ENCODE measurements around the gene SCT. TPM values are rescaled to one million over a fixed set of nuclear protein-coding genes. Genes with fewer than 3 reads are reported as not detected.

The SCT gene
- polyA plus RNA-seq, 3 donors, result not detected

DNA sequence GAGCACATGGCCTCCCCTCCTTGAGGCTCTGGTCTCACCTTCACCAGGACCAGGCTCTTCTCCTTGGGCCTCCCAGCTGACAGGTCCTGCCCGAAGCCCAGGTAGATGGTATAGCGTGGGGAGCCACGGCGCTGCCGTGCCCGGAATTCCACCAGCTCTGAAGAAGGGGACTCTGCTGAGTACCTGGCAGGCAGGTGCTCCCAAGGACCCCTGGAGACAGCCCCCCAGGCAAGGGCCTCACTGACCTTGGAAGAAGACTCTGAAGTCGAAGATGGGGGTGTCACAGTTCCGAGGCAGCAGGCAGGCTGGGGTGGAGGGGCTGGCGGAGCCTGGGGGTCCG is 14.1 kb downstream of the SCT start:
- H3K36me3 Mint-ChIP-seq, result peaks cover 38 to 57% of the 10 kb centered on the region in 2 donors
- Histone ChIP-seq H3K27me3 (ENCODE audit: control insufficient read depth in 2 of 2, insufficient read depth in 2 of 2, low read length in 2 of 2) (no peaks in the 10 kb centered on the region), H4K20me1 (ENCODE audit: insufficient read depth, low read length) (peaks cover 55% of the 10 kb centered on the region), H3K9ac (ENCODE audit: insufficient read depth, low read length, poor library complexity, severe bottlenecking) (no peak overlapping the region), H3K27ac (ENCODE audit: low read depth in 1 of 2, low read length in 2 of 2) (peak overlapping the region; percentile 41 to 64), H2AFZ (ENCODE audit: insufficient read depth, low read depth, low read length, poor library complexity, severe bottlenecking) (no peak overlapping the region), H3K4me2 (replicated peaks; ENCODE audit: extremely low read depth, low read length, poor library complexity, severe bottlenecking) (no peak overlapping the region), H3K9me3 (replicated peaks in 1 of 2; ENCODE audit: control insufficient read depth in 1 of 2, insufficient read depth in 1 of 2, low read length in 2 of 2) (no peaks in the 10 kb centered on the region), H3K4me3 (replicated peaks in 1 of 3; ENCODE audit: low read depth in 2 of 3, low read length in 3 of 3) (no peak overlapping the region), H3K36me3 (replicated peaks in 1 of 2; ENCODE audit: control insufficient read depth in 1 of 2, insufficient read depth in 2 of 2, low read length in 2 of 2) (peaks cover 61 to 67% of the 10 kb centered on the region in 2 donors), H3K79me2 (ENCODE audit: insufficient read depth, low read length) (peaks cover 25% of the 10 kb centered on the region), H3K4me1 (ENCODE audit: control insufficient read depth in 1 of 2, insufficient read depth in 2 of 2, low read length in 2 of 2) (peaks cover 38 to 40% of the 10 kb centered on the region in 2 donors)
- intact Hi-C loops (cut with micrococcal nuclease), result loop anchor here (5.0 kb wide), 1 partner anchor 36 kb away; the partner anchor contains the start of gene PHRF1 (in 2 of the 2)
- DNase-seq, result no peak
- H3K4me1 Mint-ChIP-seq, result peaks cover 26% of the 10 kb centered on the region
- no peak overlapping the region for H3K4me3 Mint-ChIP-seq
- peaks cover 0 to 1% (median 0%) of the 10 kb centered on the region in 3 donors for H3K27me3 Mint-ChIP-seq (ENCODE audit: low read depth in 3 of 3)
- TF ChIP-seq, protein P1, sequence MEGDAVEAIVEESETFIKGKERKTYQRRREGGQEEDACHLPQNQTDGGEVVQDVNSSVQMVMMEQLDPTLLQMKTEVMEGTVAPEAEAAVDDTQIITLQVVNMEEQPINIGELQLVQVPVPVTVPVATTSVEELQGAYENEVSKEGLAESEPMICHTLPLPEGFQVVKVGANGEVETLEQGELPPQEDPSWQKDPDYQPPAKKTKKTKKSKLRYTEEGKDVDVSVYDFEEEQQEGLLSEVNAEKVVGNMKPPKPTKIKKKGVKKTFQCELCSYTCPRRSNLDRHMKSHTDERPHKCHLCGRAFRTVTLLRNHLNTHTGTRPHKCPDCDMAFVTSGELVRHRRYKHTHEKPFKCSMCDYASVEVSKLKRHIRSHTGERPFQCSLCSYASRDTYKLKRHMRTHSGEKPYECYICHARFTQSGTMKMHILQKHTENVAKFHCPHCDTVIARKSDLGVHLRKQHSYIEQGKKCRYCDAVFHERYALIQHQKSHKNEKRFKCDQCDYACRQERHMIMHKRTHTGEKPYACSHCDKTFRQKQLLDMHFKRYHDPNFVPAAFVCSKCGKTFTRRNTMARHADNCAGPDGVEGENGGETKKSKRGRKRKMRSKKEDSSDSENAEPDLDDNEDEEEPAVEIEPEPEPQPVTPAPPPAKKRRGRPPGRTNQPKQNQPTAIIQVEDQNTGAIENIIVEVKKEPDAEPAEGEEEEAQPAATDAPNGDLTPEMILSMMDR (IDR thresholded peaks at IDR 0.05), result no peak
- peak overlapping the region in 6 of 7 donors; percentile 82 to 94 (median 88) for H3K27ac Mint-ChIP-seq
- WGBS (ENCODE audit: insufficient coverage), result 94% methylated on average over 8 of the region's 10 CpGs
- no peaks in the 10 kb centered on the region for H3K9me3 Mint-ChIP-seq

DNA sequence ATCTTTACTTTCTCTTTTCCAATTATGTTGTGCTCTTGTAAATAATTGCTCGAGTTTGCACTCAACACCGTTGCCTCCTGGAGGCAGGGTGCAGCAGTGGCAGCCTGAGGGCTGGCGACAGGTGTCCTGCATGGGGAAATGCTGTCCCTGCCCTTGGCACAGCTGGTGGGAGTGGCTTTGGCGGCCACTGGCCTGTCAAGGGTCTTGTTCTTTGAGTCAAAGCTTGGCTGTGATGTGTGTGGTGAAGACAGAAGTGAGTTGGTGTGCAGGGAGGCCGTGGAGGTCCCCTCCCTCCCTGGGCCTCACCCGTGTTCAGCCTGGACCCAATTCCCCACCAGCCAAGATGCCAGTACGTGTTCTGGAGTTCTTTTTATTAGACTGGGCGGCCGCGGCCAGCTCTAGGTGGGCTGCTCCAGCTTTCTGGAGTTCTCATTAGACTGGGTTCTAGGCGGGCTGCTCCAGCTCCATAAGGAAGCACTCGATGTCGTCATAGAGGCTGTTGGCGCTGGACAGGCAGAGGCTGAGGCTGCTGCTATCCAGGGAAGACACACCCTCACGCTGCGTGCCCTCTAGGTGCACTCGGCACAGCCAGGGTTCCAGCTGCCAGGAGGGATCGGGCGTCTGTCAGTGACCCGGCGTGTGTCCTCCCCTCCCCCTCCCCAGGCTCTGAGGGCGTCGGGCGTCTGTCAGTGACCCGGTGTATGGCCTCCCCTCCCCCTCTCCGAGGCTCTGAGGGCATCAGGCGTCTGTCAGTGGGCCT is 14.6 kb downstream of the SCT start:
- peaks cover 55% of the 10 kb centered on the region for H4K20me1 ChIP-seq (ENCODE audit: insufficient read depth, low read length)
- WGBS (ENCODE audit: insufficient coverage), result 86% methylated on average over 15 of the region's 27 CpGs
- H3K36me3 Mint-ChIP-seq, result peaks cover 42 to 63% of the 10 kb centered on the region in 2 donors
- intact Hi-C loops (cut with micrococcal nuclease), result loop anchor here (5.0 kb wide), 1 partner anchor 35 kb away; the partner anchor contains the start of gene PHRF1 (in 2 of the 2)
- H3K27ac ChIP-seq (ENCODE audit: low read depth in 1 of 2, low read length in 2 of 2), result peak overlapping the region; percentile 41 to 64
- no peak for DNase-seq
- no peaks in the 10 kb centered on the region for H3K27me3 ChIP-seq (ENCODE audit: control insufficient read depth in 2 of 2, insufficient read depth in 2 of 2, low read length in 2 of 2)
- peaks cover 66 to 73% of the 10 kb centered on the region in 2 donors for H3K36me3 ChIP-seq (replicated peaks in 1 of 2; ENCODE audit: control insufficient read depth in 1 of 2, insufficient read depth in 2 of 2, low read length in 2 of 2)
- H3K4me2 ChIP-seq (replicated peaks; ENCODE audit: extremely low read depth, low read length, poor library complexity, severe bottlenecking), result no peak overlapping the region
- no peaks in the 10 kb centered on the region for H3K9me3 Mint-ChIP-seq
- TF ChIP-seq, protein P1 (IDR thresholded peaks at IDR 0.05), result peak; percentile 27
- no peaks in the 10 kb centered on the region for H3K9me3 ChIP-seq (replicated peaks in 1 of 2; ENCODE audit: control insufficient read depth in 1 of 2, insufficient read depth in 1 of 2, low read length in 2 of 2)
- peaks cover 38% of the 10 kb centered on the region in 2 donors for H3K4me1 ChIP-seq (ENCODE audit: control insufficient read depth in 1 of 2, insufficient read depth in 2 of 2, low read length in 2 of 2)
- peaks cover 26% of the 10 kb centered on the region for H3K4me1 Mint-ChIP-seq
- H3K4me3 ChIP-seq (replicated peaks in 1 of 3; ENCODE audit: low read depth in 2 of 3, low read length in 3 of 3), result no peak overlapping the region
- no peak overlapping the region for H3K4me3 Mint-ChIP-seq
- peaks cover 25% of the 10 kb centered on the region for H3K79me2 ChIP-seq (ENCODE audit: insufficient read depth, low read length)
- peaks cover 0 to 1% (median 0%) of the 10 kb centered on the region in 3 donors for H3K27me3 Mint-ChIP-seq (ENCODE audit: low read depth in 3 of 3)
- no peak overlapping the region for H2AFZ ChIP-seq (ENCODE audit: insufficient read depth, low read depth, low read length, poor library complexity, severe bottlenecking)
- peak overlapping the region; percentile 61 to 94 (median 86) for H3K27ac Mint-ChIP-seq
- no peak overlapping the region for H3K9ac ChIP-seq (ENCODE audit: insufficient read depth, low read length, poor library complexity, severe bottlenecking)
